HS-27A (cell line): Measurements from ENCODE around the gene USP15.
A peak's percentile ranks its signal among the peaks of the same experiment; 100 is the strongest.
"Not testable (repeated sequence)": the region's sequence is repeated elsewhere in the genome, so short reads cannot be mapped to it uniquely, and the experiment has no call there.

Experiments
- DNase-seq: peaks from one replicate; pipeline ENCODE4 v3.0.0-alpha.2; 2012; ENCODE audit warnings: low read depth, missing footprints

The USP15 gene

GRCh38 chr12:62372134-62372533 is 111.9 kb downstream of the USP15 start:
- DNase-seq = no peak

GRCh38 chr12:62372825-62373224 is 112.6 kb downstream of the USP15 start:
- DNase-seq = no peak

GRCh38 chr12:62375603-62376002 is 115.4 kb downstream of the USP15 start:
- DNase-seq = no peak

DNA sequence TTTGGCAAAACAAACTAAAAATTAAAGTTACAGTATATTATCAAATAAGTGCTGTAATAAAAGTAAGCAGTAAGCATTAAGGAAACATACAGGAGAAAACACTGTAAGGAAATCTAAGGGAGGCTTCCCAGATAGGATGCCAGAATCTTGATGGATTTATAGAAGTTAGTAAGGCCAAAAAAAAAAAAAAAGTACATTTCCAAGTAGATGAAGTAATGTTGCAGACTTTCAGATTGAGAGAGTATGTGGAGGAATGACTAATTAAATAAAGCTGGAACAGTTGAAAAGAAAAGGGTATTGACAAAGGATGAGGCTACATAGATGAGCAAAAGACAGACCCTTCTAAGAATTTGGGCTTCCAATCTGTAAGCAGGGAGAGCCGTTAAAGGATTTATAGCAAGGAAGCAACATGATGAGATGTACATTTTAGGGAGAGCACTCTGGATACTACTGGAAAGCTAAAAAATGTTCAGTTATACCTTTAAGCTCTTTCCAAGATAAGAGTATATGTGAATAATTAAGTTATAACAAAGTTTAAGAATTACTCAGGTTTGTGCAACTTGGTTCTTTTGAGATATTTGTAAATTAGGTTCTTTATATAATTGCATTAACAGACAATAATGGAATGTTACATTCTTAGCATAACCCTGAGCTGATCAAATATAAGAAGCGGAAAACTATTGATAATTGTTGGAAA is 119.0 kb downstream of the USP15 start:
- no peak for DNase-seq

GRCh38 chr12:62379723-62380045 is 119.5 kb downstream of the USP15 start:
- DNase-seq = no peak

- DNase-seq = no peak
Measured at GRCh38 chr12:62382526-62382925, 122.3 kb downstream of the USP15 start.

DNA sequence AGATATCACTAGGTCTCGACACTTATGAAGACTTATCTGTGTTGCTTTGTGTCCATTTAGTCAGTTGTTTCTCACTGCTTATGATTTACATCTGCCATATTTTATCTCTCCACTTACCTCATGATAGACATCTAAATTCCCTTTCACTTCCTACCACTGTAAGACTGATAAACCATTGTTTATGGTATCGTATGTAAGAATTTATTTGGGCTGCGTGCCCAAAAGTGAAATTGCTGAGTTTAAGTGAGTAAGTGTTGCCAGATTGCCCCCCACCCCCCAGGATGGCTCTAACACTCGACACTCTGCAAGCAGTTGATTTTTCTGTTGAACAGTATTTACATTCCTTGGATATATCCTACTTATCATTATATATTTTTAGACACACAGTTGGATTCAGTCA is 136.5 kb downstream of the USP15 start:
- no peak for DNase-seq

DNA sequence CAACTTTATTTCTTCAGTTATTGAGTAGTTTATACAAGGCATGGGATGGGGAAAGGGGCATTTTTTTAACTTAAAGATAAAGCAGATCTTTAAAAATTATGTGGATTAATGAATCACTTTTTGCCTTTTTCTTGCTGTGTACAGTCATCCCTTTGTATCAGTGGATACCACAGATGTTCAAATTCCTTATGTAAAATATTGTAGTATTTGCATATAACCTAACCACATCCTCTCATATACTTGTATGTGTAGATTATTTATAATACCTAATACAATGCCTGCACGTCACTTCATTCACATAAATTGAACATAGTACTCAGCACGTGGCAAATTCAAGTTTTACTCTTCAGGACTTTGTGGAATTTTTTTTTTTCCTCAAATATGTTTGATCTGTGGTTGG is 139.9 kb downstream of the USP15 start:
- no peak for DNase-seq

- DNase-seq = no peak
Measured at GRCh38 chr12:62401631-62402030, 141.4 kb downstream of the USP15 start.

DNA sequence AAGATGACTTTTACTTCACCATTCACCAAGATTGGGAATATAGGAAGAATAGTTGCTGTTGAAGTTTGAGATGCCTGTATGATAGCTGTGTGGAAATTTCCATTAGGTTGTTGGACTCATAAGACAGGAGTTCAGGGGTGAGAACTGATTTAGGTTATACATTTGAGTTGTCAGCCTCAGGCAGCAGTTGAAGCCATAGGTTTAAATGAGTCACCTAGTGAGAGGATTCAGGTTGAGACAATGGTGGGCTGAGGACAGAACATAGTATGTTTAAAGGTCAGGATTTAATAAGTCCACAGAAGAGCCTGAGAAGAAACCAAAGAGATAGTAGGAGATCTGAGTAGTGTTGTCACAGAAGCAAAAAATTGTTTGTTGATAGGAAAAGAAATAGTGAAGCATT is 142.8 kb downstream of the USP15 start:
- DNase-seq = no peak

- DNase-seq = no peak
Measured at GRCh38 chr12:62407587-62407986, 147.4 kb downstream of the USP15 start.

- DNase-seq = no peak
Measured at GRCh38 chr12:62409068-62409467, 148.9 kb downstream of the USP15 start.

DNA sequence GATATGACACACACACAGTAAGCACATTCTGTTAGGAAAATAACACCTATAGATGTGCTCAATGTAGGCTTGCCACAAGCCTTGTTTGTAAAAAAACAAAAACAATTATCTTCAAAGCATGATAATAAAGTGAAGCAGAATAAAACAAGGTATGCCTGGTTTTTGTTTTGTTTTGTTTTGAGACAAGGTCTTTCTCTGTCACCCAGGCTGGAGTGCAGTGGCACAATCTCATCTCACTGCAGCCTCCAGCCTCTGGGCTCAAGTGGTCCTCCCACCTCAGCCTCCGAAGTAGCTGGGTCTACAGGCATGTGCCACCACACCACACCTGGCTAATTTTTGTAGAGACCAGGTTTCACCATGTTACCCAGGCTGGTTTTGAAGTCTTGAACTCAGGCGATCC is 154.0 kb downstream of the USP15 start:
- DNase-seq = no peak

DNA sequence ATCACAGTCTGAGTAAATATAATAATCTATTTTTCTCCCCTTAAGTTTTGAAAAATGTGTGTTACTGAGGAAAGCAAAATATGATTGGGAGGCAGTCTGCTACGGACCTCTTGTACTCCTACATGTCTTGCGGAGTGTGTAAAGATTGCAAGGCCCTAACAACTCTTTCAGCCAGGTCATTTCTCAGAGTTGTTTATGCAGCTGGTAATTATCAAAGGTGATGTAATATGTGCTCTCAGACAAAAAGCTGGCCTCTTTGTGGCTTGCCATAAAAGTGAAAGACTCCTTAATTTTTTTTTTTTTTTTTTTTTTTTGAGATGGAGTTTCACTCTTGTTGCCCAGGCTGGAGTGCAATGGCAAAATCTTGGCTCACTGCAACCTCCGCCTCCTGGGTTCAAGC is 165.9 kb downstream of the USP15 start:
- DNase-seq = no peak

GRCh38 chr12:62429457-62429856 is 169.3 kb downstream of the USP15 start:
- no peak for DNase-seq

DNA sequence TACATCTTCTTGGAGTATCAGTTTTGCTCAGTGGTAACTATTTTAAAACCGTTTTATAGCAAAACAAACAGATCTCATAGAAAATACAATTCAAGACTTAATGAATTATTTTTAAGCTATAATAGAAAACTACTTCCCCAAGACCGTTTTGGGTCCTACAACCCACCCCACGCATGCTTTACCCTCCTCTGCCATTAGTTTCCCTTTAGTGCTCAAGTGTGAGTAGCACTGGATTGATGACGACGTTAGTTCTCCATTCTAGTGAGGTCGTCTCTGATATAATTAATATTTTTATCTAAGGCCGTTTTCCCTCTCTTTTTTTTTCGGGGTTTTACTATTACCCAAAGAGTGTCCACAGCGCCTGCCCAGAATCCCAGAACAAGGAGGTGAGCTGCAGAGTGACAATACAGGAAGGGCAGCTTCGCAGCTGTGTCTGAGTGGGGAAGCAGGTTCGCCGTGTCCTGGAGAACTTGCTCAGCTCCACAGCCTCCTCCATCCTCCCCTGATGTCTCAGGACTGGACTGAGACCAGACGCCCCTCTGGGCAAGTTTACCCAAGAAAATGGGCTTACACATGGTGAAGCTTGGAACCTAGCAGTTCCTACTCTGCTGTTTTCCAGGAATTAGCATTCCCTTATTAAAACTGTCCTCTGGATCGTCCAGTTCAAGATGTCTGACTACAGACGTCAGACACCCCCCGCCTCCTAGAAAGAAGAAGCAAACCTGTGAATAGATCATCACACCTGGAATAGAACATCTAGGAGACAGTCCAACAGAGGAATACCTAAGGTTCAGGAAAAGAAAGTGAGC is 174.5 kb downstream of the USP15 start:
- DNase-seq = no peak

DNA sequence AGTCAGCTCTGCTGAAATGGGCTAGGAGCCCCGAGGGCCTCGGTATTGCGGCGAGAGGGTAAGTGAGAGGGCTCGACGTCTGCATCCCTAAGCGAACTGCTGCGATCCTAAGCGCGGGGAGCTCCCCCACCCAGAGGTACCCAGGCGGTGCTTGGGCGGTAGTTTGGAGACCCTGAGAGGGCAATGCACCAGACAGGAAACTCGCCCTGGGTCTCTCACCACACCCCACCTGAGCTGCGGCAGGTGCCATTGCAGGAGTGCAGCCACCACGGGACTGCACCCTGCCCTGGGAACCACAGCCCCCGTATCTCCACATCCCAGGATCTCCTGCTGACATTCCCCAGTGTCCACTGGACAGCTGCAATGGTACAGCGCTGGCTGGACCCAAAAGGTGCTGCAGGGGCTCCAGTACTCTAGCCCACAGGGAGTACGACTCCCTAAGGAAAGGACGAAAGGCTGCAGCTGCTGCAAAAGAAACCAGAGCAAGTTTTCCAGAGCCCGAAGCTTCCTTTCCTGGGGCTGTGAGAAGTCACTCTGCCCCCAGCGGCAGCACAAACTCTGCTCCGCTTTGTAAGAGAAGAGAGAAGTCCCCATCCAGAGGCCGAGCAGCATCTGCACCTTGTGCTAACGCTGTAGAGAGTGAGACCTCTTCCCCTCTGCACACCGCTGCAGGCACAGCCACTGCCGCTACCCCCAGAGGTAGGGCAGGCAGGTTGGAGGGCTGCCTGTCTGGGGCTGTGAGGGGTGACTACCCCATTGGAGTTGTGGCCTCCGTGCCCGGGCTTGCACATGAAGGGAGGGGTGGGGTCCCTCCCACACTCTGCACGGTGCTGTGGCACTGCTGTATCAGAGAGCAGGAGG is 175.3 kb downstream of the USP15 start:
- DNase-seq = no peak

DNA sequence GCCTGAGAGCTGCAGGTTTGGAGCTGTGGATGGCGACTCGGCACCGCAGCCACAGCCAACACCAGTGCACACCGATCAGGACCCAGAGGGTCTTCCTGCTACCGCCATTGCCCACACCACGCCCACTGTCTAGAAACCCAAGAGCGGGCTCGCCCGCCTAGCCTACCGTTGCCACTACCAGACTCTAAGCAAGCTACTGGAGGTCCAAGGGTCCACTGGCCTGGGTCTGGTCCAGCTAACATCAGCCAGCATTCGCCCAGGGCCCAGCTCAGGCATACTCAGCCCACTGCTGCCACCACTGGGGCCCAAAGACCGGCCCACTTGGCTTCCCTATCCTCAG is 175.9 kb downstream of the USP15 start:
- DNase-seq = no peak

DNA sequence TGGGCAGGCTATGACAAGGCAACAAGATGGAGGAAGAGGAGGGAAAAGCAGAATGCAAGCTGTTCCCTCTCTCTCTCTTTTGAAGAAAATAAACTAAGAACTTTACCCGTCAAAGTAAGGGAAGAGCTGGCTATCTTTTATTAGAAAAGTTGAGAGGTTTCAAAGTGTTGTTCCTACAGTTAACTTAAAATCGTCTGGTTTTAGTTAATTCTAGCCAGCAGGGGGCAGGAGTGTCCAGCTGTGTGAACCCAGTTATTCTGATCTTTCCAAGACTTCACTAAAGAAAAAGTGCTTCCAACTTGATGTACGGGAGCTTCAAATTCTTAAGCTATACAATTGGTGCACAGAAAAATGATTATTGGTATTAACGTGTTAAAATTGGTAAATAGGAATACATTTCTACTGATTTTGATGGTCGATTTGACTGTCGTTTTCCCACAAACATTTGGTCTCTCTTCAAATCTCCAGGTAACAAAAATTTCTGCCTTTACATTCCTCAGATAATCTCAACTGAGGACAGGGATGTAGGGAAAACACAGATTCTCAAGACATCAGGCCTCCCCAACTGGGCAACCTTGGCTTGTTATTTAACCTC is 178.0 kb downstream of the USP15 start:
- DNase-seq = peak; percentile 22

DNA sequence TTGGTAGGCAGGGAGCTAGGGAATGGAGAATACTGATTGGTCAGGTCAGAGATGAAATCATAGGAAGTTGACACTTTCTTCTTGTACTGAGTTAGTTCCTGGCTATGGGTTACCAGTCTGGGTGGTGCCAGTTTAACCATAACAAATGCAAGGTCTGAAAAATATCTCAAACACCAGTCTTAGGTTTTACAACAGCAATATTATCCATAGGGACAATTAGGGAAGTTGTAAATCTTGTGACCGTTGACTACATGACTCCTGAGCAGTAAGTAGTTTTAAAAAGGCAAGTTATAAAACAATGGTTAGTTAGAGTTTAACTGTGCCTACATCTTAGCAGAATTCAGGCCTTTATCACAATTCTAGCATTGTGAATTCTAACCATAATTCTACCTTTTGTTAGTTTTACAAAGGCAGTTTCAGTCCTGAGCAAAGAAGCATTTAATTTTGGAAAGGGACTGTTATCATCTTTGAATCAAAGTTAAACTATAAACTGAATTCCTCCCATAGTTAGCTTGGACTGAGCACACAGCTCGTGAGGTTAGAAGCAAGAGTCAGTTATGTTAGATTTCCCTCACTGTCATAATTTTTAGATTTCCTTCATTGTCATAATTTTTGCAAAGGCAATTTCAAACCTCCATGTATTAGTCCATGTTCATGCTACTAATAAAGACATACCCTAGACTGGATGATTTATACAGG is 186.7 kb downstream of the USP15 start:
- no peak for DNase-seq

DNA sequence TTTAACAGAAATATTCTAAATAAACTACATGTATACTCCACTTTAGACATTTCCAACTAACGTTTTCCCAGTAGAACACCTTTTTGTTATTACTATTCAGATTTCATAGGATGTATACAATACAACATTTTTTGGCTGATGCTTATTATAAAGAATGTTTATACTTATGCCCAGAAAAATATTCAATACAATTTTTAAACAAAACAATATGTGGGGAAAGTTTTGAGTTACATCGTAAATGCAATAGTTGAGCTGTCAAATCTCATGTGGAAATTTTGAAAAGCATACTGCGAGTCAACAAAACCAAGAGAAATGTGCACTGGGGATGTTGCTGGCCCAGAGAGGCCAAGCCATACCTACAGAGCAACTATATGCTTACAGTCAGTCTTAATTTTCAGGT is 188.2 kb downstream of the USP15 start:
- no peak for DNase-seq

GRCh38 chr12:62455429-62455828 is 195.2 kb downstream of the USP15 start:
- not testable (repeated sequence) for DNase-seq
